CD14-positive monocyte (primary cell): ENCODE data around the gene ICAM2. TPM values are rescaled to one million over a fixed set of nuclear protein-coding genes. Genes with fewer than 3 reads are reported as not detected.
A peak's percentile ranks its signal among the peaks of the same experiment; 100 is the strongest.

Experiments
- DNase-seq, 3 donors: peaks; one replicate each; pipeline ENCODE4 v3.0.0-alpha.2; 2011 to 2022
- H2AFZ ChIP-seq: 2 replicates; pipeline ENCODE4 v1.6.0; 2012; ENCODE audit warnings: mild to moderate bottlenecking, low read depth, low read length, inconsistent platforms; ENCODE audit not compliant: insufficient read depth, poor library complexity, severe bottlenecking
- H3K27ac ChIP-seq, 2 donors: 1 replicate in 1 of 2; 2 replicates in 1 of 2; pipeline ENCODE4 v1.5.1; 2012 to 2013; ENCODE audit warnings: low read length in 2 of 2, control low read depth in 1 of 2, inconsistent platforms in 1 of 2, low read depth in 1 of 2, mild to moderate bottlenecking in 1 of 2
- H3K27me3 ChIP-seq, 2 donors: one replicate each; pipeline versions ENCODE4 v1.6.0 to v1.6.1; 2011 to 2013; ENCODE audit warnings: low read length in 2 of 2; ENCODE audit not compliant: control insufficient read depth in 2 of 2, insufficient read depth in 2 of 2
- H3K36me3 ChIP-seq, 2 donors: replicated peaks in 1 of 2; 1 replicate in 1 of 2; 2 replicates in 1 of 2; pipeline versions ENCODE4 v1.5.1 to v1.6.1; 2012 to 2013; ENCODE audit warnings: low read length in 2 of 2, control low read depth in 1 of 2, inconsistent platforms in 1 of 2, mild to moderate bottlenecking in 1 of 2; ENCODE audit not compliant: insufficient read depth in 2 of 2, control insufficient read depth in 1 of 2
- H3K4me1 ChIP-seq, 2 donors: 1 replicate in 1 of 2; 2 replicates in 1 of 2; pipeline versions ENCODE4 v1.5.1 to v1.6.1; 2012 to 2013; ENCODE audit warnings: low read length in 2 of 2, control low read depth in 1 of 2, inconsistent platforms in 1 of 2, mild to moderate bottlenecking in 1 of 2, moderate library complexity in 1 of 2; ENCODE audit not compliant: insufficient read depth in 2 of 2, control insufficient read depth in 1 of 2
- H3K4me2 ChIP-seq: replicated peaks from 2 replicates; pipeline ENCODE3; 2012; ENCODE audit warnings: low read length, moderate library complexity, mild to moderate bottlenecking; ENCODE audit not compliant: poor library complexity, severe bottlenecking; ENCODE audit errors: extremely low read depth
- H3K4me3 ChIP-seq, 3 experiments: fragments of 200-600 bp in 1 of 3; sonication (generic) in 1 of 3; replicated peaks in 1 of 3; 1 replicate in 2 of 3; 2 replicates in 1 of 3; pipeline ENCODE4 v1.5.1; 2011 to 2013; ENCODE audit warnings: low read length in 3 of 3, mild to moderate bottlenecking in 3 of 3, control low read depth in 2 of 3, low read depth in 2 of 3, inconsistent platforms in 1 of 3, moderate library complexity in 1 of 3
- H3K79me2 ChIP-seq: 2 replicates; pipeline ENCODE4 v1.6.0; 2012; ENCODE audit warnings: mild to moderate bottlenecking, control low read depth, inconsistent platforms, low read length, moderate library complexity; ENCODE audit not compliant: insufficient read depth
- H3K9ac ChIP-seq: 2 replicates; pipeline ENCODE4 v1.6.0; 2017; ENCODE audit warnings: low read length, mild to moderate bottlenecking; ENCODE audit not compliant: insufficient read depth, poor library complexity, severe bottlenecking
- H3K9me3 ChIP-seq, 2 donors: replicated peaks in 1 of 2; 1 replicate in 1 of 2; 2 replicates in 1 of 2; pipeline versions ENCODE4 v1.5.1 to v1.6.1; 2012 to 2013; ENCODE audit warnings: low read length in 2 of 2, control low read depth in 1 of 2; ENCODE audit not compliant: control insufficient read depth in 1 of 2, insufficient read depth in 1 of 2
- H4K20me1 ChIP-seq: 2 replicates; pipeline ENCODE4 v1.6.0; 2012; ENCODE audit warnings: mild to moderate bottlenecking, low read length, control low read depth, moderate library complexity; ENCODE audit not compliant: insufficient read depth
- H3K27ac Mint-ChIP-seq, 7 donors: one replicate each; pipeline ENCODE4 v1.8.0; 2020; ENCODE audit warnings: mild to moderate bottlenecking in 7 of 7, mixed read lengths in 7 of 7, moderate library complexity in 6 of 7, inconsistent platforms in 2 of 7
- H3K27me3 Mint-ChIP-seq, 3 donors: one replicate each; pipeline ENCODE4 v1.8.0; 2021 to 2022; ENCODE audit warnings: low read depth in 3 of 3, mild to moderate bottlenecking in 3 of 3, mixed read lengths in 3 of 3, moderate library complexity in 3 of 3, inconsistent platforms in 1 of 3
- H3K36me3 Mint-ChIP-seq, 2 donors: one replicate each; pipeline ENCODE4 v1.8.0; 2020; ENCODE audit warnings: mixed read lengths in 2 of 2, inconsistent platforms in 1 of 2, mild to moderate bottlenecking in 1 of 2
- H3K4me1 Mint-ChIP-seq: one replicate; pipeline ENCODE4 v1.8.0; 2020; ENCODE audit warnings: mild to moderate bottlenecking, mixed read lengths
- H3K4me3 Mint-ChIP-seq, 2 donors: one replicate each; pipeline ENCODE4 v1.8.0; 2020; ENCODE audit warnings: mild to moderate bottlenecking in 2 of 2, mixed read lengths in 2 of 2, moderate library complexity in 1 of 2
- H3K9me3 Mint-ChIP-seq, 7 donors: one replicate each; pipeline ENCODE4 v1.8.0; 2020 to 2022; ENCODE audit warnings: mixed read lengths in 7 of 7, mild to moderate bottlenecking in 6 of 7, moderate library complexity in 6 of 7, inconsistent platforms in 2 of 7
- CTCF ChIP-seq: fragments of 200-600 bp; IDR thresholded peaks from one replicate; pipeline ENCODE4 v1.8.0; 2022; ENCODE audit warnings: antibody characterized with exemption, mild to moderate bottlenecking
- WGBS: methylation state at CpG from one replicate; pipeline ENCODE4 v1.1.5; 2013; ENCODE audit warnings: missing lambda C conversion rate; ENCODE audit not compliant: insufficient coverage; 5-methylcytosine and 5-hydroxymethylcytosine counted together
- intact Hi-C, 2 donors: fragments of 100-400 bp; cut with micrococcal nuclease; formaldehyde crosslinking; loops; one replicate each; pipeline versions ENCODE4 v1.15.0 to v1.15.1; 2023
- polyA plus RNA-seq, 3 donors: library from polyadenylated mRNA; depleted of rRNA in 1 of 3; unstranded in 2 of 3; stranded (reverse) in 1 of 3; fragments of 300-500 nt in 2 of 3; fragments of >200 nt in 1 of 3; fragmentation: Illumina TruSeq in 2 of 3; gene quantifications; 1 replicate in 2 of 3; 2 replicates in 1 of 3; pipeline ENCODE4 v1.2.3, GENCODE V29; 2012 to 2021

Gene ICAM2
- polyA plus RNA-seq, 3 donors = 111 to 186 (median 174) TPM

- Mint-ChIP-seq H3K9me3 (peaks cover 0 to 5% (median 2%) of the 10 kb centered on the region in 7 donors), H3K36me3 (no peaks in the 10 kb centered on the region), H3K27ac (peak overlapping the region in 1 of 7 donors; percentile 55), H3K4me3 (no peak overlapping the region), H3K4me1 (peaks cover 37% of the 10 kb centered on the region), H3K27me3 (peaks cover 3 to 16% (median 10%) of the 10 kb centered on the region in 3 donors)
- intact Hi-C loops = loop anchor here (5.0 kb wide), 1 partner anchor 38 kb away; no protein-coding TSS in a partner anchor
- Histone ChIP-seq H3K9ac (no peak overlapping the region), H3K4me3 (no peak overlapping the region), H3K4me1 (peaks cover 24 to 29% of the 10 kb centered on the region in 2 donors), H3K9me3 (no peaks in the 10 kb centered on the region), H3K4me2 (no peak overlapping the region), H3K27me3 (no peaks in the 10 kb centered on the region), H4K20me1 (no peaks in the 10 kb centered on the region), H3K79me2 (no peaks in the 10 kb centered on the region), H3K27ac (no peak overlapping the region), H3K36me3 (no peaks in the 10 kb centered on the region), H2AFZ (no peak overlapping the region)
- no peak for DNase-seq
- WGBS = 93% methylated on average over 21 of the region's 21 CpGs
- no peak for TF ChIP-seq CTCF
Measured at GRCh38 chr17:63989622-63990345, 30.6 kb downstream of the ICAM2 start.

- Mint-ChIP-seq H3K27me3 (peaks cover 3 to 14% (median 13%) of the 10 kb centered on the region in 3 donors), H3K9me3 (peaks cover 0 to 5% (median 2%) of the 10 kb centered on the region in 7 donors), H3K36me3 (no peaks in the 10 kb centered on the region), H3K27ac (no peak overlapping the region), H3K4me1 (peaks cover 44% of the 10 kb centered on the region), H3K4me3 (no peak overlapping the region)
- Histone ChIP-seq H3K4me3 (no peak overlapping the region), H4K20me1 (no peaks in the 10 kb centered on the region), H3K79me2 (no peaks in the 10 kb centered on the region), H2AFZ (no peak overlapping the region), H3K27me3 (no peaks in the 10 kb centered on the region), H3K27ac (no peak overlapping the region), H3K36me3 (no peaks in the 10 kb centered on the region), H3K4me1 (peaks cover 32 to 37% of the 10 kb centered on the region in 2 donors), H3K9ac (no peak overlapping the region), H3K9me3 (no peaks in the 10 kb centered on the region), H3K4me2 (no peak overlapping the region)
- 91% methylated on average over 34 of the region's 35 CpGs for WGBS
- intact Hi-C loops = no loop called here
- TF ChIP-seq CTCF = no peak
- DNase-seq = no peak
Measured at GRCh38 chr17:63988741-63989621, 31.5 kb downstream of the ICAM2 start.
